G401.6 (cell line): ENCODE results near the gene OSBP2.

Experiments
- FAIRE-seq: peaks from 2 replicates; lab custom pipeline; 2012; peaks lifted over from hg19 to GRCh38; lab: Jason Lieb, UNC

Gene OSBP2

GRCh38 chr22:30882184-30882717 is 187.6 kb downstream of the OSBP2 start:
- FAIRE-seq, result no peak

GRCh38 chr22:30882974-30883533 is 188.4 kb downstream of the OSBP2 start:
- FAIRE-seq, result no peak

GRCh38 chr22:30883586-30884145 is 189.0 kb downstream of the OSBP2 start:
- no peak for FAIRE-seq

GRCh38 chr22:30884211-30885000 is 189.7 kb downstream of the OSBP2 start:
- no peak for FAIRE-seq

GRCh38 chr22:30885001-30885366 is 190.3 kb downstream of the OSBP2 start:
- no peak for FAIRE-seq

- FAIRE-seq, result no peak
These were observed 190.9 kb downstream of the OSBP2 start for GRCh38 chr22:30885591-30885990.

GRCh38 chr22:30887453-30887852 is 192.8 kb downstream of the OSBP2 start:
- no peak for FAIRE-seq

- FAIRE-seq, result no peak
These were observed 193.2 kb downstream of the OSBP2 start for GRCh38 chr22:30887861-30888260.

- FAIRE-seq, result no peak
These were observed 194.8 kb downstream of the OSBP2 start for GRCh38 chr22:30889268-30889995.

GRCh38 chr22:30889996-30890480 is 195.4 kb downstream of the OSBP2 start:
- no peak for FAIRE-seq

GRCh38 chr22:30890686-30891442 is 196.2 kb downstream of the OSBP2 start:
- no peak for FAIRE-seq

- FAIRE-seq, result no peak
These were observed 196.7 kb downstream of the OSBP2 start for GRCh38 chr22:30891443-30891755.

GRCh38 chr22:30891781-30892180 is 197.1 kb downstream of the OSBP2 start:
- FAIRE-seq, result no peak

- no peak for FAIRE-seq
These were observed 197.6 kb downstream of the OSBP2 start for GRCh38 chr22:30892286-30892685.

- no peak for FAIRE-seq
These were observed 198.1 kb downstream of the OSBP2 start for GRCh38 chr22:30892731-30893221.

- FAIRE-seq, result no peak
These were observed 199.0 kb downstream of the OSBP2 start for GRCh38 chr22:30893434-30894370.

- no peak for FAIRE-seq
These were observed 199.7 kb downstream of the OSBP2 start for GRCh38 chr22:30894371-30894740.

GRCh38 chr22:30902496-30903357 is 208.1 kb downstream of the OSBP2 start:
- no peak for FAIRE-seq

- FAIRE-seq, result no peak
These were observed 209.3 kb downstream of the OSBP2 start for GRCh38 chr22:30903876-30904460.
